GM18517 (cell line): ENCODE data around the gene TMEM61.
"Not testable (repeated sequence)": the region's sequence is repeated elsewhere in the genome, so short reads cannot be mapped to it uniquely, and the experiment has no call there.

Experiments used
- ATAC-seq: cut with Tn5 transposase; IDR thresholded peaks from one replicate; pipeline ENCODE4 v1.9.1; 2021; ENCODE audit warnings: mild to moderate bottlenecking, moderate library complexity; ENCODE audit not compliant: unreplicated experiment

The TMEM61 gene

GRCh38 chr1:54998677-54999076, 18.2 kb downstream of the TMEM61 start, which contains the start of gene BSND:
BSND (plus strand) TSS chr1:54998933; CDS start chr1:54999187, 254 bp downstream.
- no peak for ATAC-seq

GRCh38 chr1:55000110-55001085, 20.0 kb downstream of the TMEM61 start:
- no peak for ATAC-seq

GRCh38 chr1:55001311-55001710, 20.9 kb downstream of the TMEM61 start:
- ATAC-seq, result no peak

- ATAC-seq, result no peak
These were observed 22.3 kb downstream of the TMEM61 start for GRCh38 chr1:55002686-55003085.

GRCh38 chr1:55005351-55006140, 25.1 kb downstream of the TMEM61 start:
- ATAC-seq, result no peak

- ATAC-seq, result no peak
These were observed 26.5 kb downstream of the TMEM61 start for GRCh38 chr1:55006931-55007330.

- ATAC-seq, result no peak
These were observed 27.2 kb downstream of the TMEM61 start for GRCh38 chr1:55007625-55008024.

- no peak for ATAC-seq
These were observed 29.9 kb downstream of the TMEM61 start for GRCh38 chr1:55010194-55010886.

GRCh38 chr1:55010887-55011217, 30.4 kb downstream of the TMEM61 start:
- ATAC-seq, result no peak

GRCh38 chr1:55012661-55013060, 32.2 kb downstream of the TMEM61 start:
- ATAC-seq, result no peak

- ATAC-seq, result no peak
These were observed 34.7 kb downstream of the TMEM61 start for GRCh38 chr1:55015123-55015522.

- no peak for ATAC-seq
These were observed 35.5 kb downstream of the TMEM61 start for GRCh38 chr1:55015731-55016620.

GRCh38 chr1:55018395-55018794, 38.0 kb downstream of the TMEM61 start:
- no peak for ATAC-seq

- ATAC-seq, result no peak
These were observed 41.6 kb downstream of the TMEM61 start for GRCh38 chr1:55021942-55022546.

GRCh38 chr1:55024163-55024562, 43.7 kb downstream of the TMEM61 start:
- not testable (repeated sequence) for ATAC-seq

- ATAC-seq, result not testable (repeated sequence)
These were observed 46.3 kb downstream of the TMEM61 start for GRCh38 chr1:55026682-55027081.

- ATAC-seq, result not testable (repeated sequence)
These were observed 50.7 kb downstream of the TMEM61 start for GRCh38 chr1:55031098-55031497.

- ATAC-seq, result no peak
These were observed 52.8 kb downstream of the TMEM61 start for GRCh38 chr1:55033265-55033614.

- no peak for ATAC-seq
These were observed 54.2 kb downstream of the TMEM61 start for GRCh38 chr1:55034476-55035133.
